Stomach (tissue), 9 donors: ENCODE measurements around the gene BMAL2. TPM values are rescaled to one million over a fixed set of nuclear protein-coding genes. Genes with fewer than 3 reads are reported as not detected.

ENCODE experiments used
- DNase-seq, 2 donors: peaks; one replicate each; pipeline versions ENCODE4 v3.0.0 to v3.0.0-alpha.2; 2013 to 2019
- H3K27ac ChIP-seq, 5 donors: fragments of 200-600 bp in 4 of 5; sonication (generic) in 4 of 5; one replicate each; pipeline ENCODE4 v1.5.1; 2013 to 2019; ENCODE audit warnings: mild to moderate bottlenecking in 1 of 5, moderate library complexity in 1 of 5
- H3K27me3 ChIP-seq, 3 donors: fragments of 200-600 bp; sonication (generic); one replicate each; pipeline ENCODE4 v1.5.1; 2017 to 2019; ENCODE audit warnings: mixed run types in 1 of 3
- H3K36me3 ChIP-seq, 4 donors: fragments of 200-600 bp; sonication (generic); 1 replicate in 3 of 4; 2 replicates in 1 of 4; pipeline ENCODE4 v1.5.1; 2016 to 2019
- H3K4me1 ChIP-seq, 4 donors: fragments of 200-600 bp; sonication (generic); one replicate each; pipeline ENCODE4 v1.5.1; 2016 to 2019
- H3K4me3 ChIP-seq, 4 donors: fragments of 200-600 bp; sonication (generic) in 3 of 4; one replicate each; pipeline ENCODE4 v1.5.1; 2016 to 2019; ENCODE audit warnings: mild to moderate bottlenecking in 1 of 4
- H3K9me3 ChIP-seq, 4 donors: fragments of 200-600 bp; sonication (generic); one replicate each; pipeline ENCODE4 v1.5.1; 2016 to 2019
- CTCF ChIP-seq, 7 experiments: fragments of 450-650 bp in 4 of 7; fragments of 200-600 bp in 3 of 7; sonication (generic) in 3 of 7; IDR thresholded peaks; one replicate each; pipeline ENCODE4 v1.5.1; 2016 to 2019; ENCODE audit warnings: antibody characterized with exemption in 7 of 7, control low read depth in 2 of 7, mild to moderate bottlenecking in 1 of 7
- EP300 ChIP-seq: sonication (generic); formaldehyde crosslinking; IDR thresholded peaks from one replicate; pipeline ENCODE4 v1.6.1; 2017; ENCODE audit warnings: antibody characterized with exemption
- POLR2A ChIP-seq, 4 donors: fragments of 450-650 bp; IDR thresholded peaks; one replicate each; pipeline ENCODE4 v1.6.1; 2016; ENCODE audit warnings: antibody characterized with exemption in 4 of 4, control low read depth in 2 of 4, mild to moderate bottlenecking in 1 of 4, moderate library complexity in 1 of 4
- POLR2AphosphoS5 ChIP-seq, 3 donors: sonication (generic); formaldehyde crosslinking; IDR thresholded peaks; one replicate each; pipeline ENCODE4 v1.6.1; 2016; ENCODE audit warnings: antibody characterized with exemption in 3 of 3
- WGBS, 5 donors: extraction: QIAGEN DNeasy Blood & Tissue Kit in 3 of 5; methylation state at CpG; one replicate each; pipeline versions ENCODE4 v1.1.5 to v1.1.7; 2013 to 2018; 5-methylcytosine and 5-hydroxymethylcytosine counted together
- intact Hi-C: fragments of 100-400 bp; cut with DNase I; formaldehyde crosslinking; loops from one replicate; pipeline ENCODE4 v1.15.1; 2023; ENCODE audit warnings: low total_unique reads
- polyA plus RNA-seq, 3 donors: library from polyadenylated mRNA; stranded (reverse); fragments of 200-250 nt; gene quantifications; one replicate each; pipeline ENCODE4 v1.2.3, GENCODE V29; 2013
- total RNA-seq, 5 donors: library from RNA; depleted of rRNA; stranded (reverse); fragments of >200 nt; gene quantifications; one replicate each; pipeline versions ENCODE4 v1.1.0 to v1.2.3, GENCODE V29; 2014 to 2016
- donor health status: healthy with polysubstance abuse.
- donor health status: Bipolar disorder and iron deficiency.
- donor health status: healthy.

BMAL2 gene
- total and polyA plus RNA-seq, 8 donors = 3.8 to 34.4 (median 10.6) TPM

- H3K27ac ChIP-seq = no peak overlapping the region
- 84 to 91% (median 88%) methylated on average over 4 of the region's 4 CpGs for WGBS, 5 donors
- no peaks in the 10 kb centered on the region for H3K36me3 ChIP-seq
- no peaks in the 10 kb centered on the region for H3K9me3 ChIP-seq
- H3K4me3 ChIP-seq = no peak overlapping the region
- no peaks in the 10 kb centered on the region for H3K27me3 ChIP-seq
- no peak for TF ChIP-seq POLR2A (IDR thresholded peaks at IDR 0.05)
- no peak for TF ChIP-seq EP300
- no peak for TF ChIP-seq CTCF (IDR thresholded peaks at IDR 0.05)
- TF ChIP-seq POLR2AphosphoS5 (IDR thresholded peaks at IDR 0.05) = no peak
- H3K4me1 ChIP-seq = peaks cover 0 to 28% (median 0%) of the 10 kb centered on the region in 4 donors
- no peak for DNase-seq
- intact Hi-C loops = no loop called here
Measured at GRCh38 chr12:27345376-27345775, 12.7 kb downstream of the BMAL2 start.

- Histone ChIP-seq H3K4me3 (no peak overlapping the region), H3K27me3 (no peaks in the 10 kb centered on the region), H3K4me1 (peaks cover 0 to 10% (median 0%) of the 10 kb centered on the region in 4 donors), H3K27ac (no peak overlapping the region), H3K9me3 (no peaks in the 10 kb centered on the region), H3K36me3 (no peaks in the 10 kb centered on the region)
- 45 to 57% (median 50%) methylated on average over 2 of the region's 2 CpGs for WGBS, 5 donors
- intact Hi-C loops = no loop called here
- TF ChIP-seq POLR2A (IDR thresholded peaks at IDR 0.05) (no peak), CTCF (IDR thresholded peaks at IDR 0.05) (no peak), EP300 (no peak)
- DNase-seq = no peak
Measured at GRCh38 chr12:27347779-27348178, 15.1 kb downstream of the BMAL2 start.

GRCh38 chr12:27351476-27351875 is 18.8 kb downstream of the BMAL2 start:
- intact Hi-C loops = no loop called here
- H3K36me3 ChIP-seq = no peaks in the 10 kb centered on the region
- no peak for DNase-seq
- H3K4me1 ChIP-seq = no peaks in the 10 kb centered on the region
- no peaks in the 10 kb centered on the region for H3K27me3 ChIP-seq
- H3K4me3 ChIP-seq = no peak overlapping the region
- no peak for TF ChIP-seq CTCF (IDR thresholded peaks at IDR 0.05)
- no peak for TF ChIP-seq EP300
- no peak for TF ChIP-seq POLR2A (IDR thresholded peaks at IDR 0.05)
- no peak for TF ChIP-seq POLR2AphosphoS5 (IDR thresholded peaks at IDR 0.05)
- WGBS, 5 donors = 95 to 99% (median 98%) methylated on average over 7 of the region's 7 CpGs
- H3K9me3 ChIP-seq = no peaks in the 10 kb centered on the region
- H3K27ac ChIP-seq = no peak overlapping the region

GRCh38 chr12:27355486-27355885 is 22.9 kb downstream of the BMAL2 start:
- H3K36me3 ChIP-seq = no peaks in the 10 kb centered on the region
- peaks cover 0 to 6% (median 0%) of the 10 kb centered on the region in 4 donors for H3K4me1 ChIP-seq
- no peak for TF ChIP-seq POLR2A (IDR thresholded peaks at IDR 0.05)
- no peak for TF ChIP-seq POLR2AphosphoS5 (IDR thresholded peaks at IDR 0.05)
- no peak for TF ChIP-seq CTCF (IDR thresholded peaks at IDR 0.05)
- TF ChIP-seq EP300 = no peak
- H3K4me3 ChIP-seq = no peak overlapping the region
- intact Hi-C loops = no loop called here
- H3K27ac ChIP-seq = no peak overlapping the region
- no peaks in the 10 kb centered on the region for H3K9me3 ChIP-seq
- H3K27me3 ChIP-seq = no peaks in the 10 kb centered on the region
- WGBS, 5 donors = 94 to 100% (median 96%) methylated on average over 2 of the region's 2 CpGs
- no peak for DNase-seq
